Superior temporal gyrus (tissue), 1 donor: ENCODE data around the gene GALNT2.
A peak's percentile ranks its signal among the peaks of the same experiment; 100 is the strongest.

Source experiments
- DNase-seq: peaks from one replicate; pipeline ENCODE4 v3.0.0-alpha.2; 2016; ENCODE audit errors: extremely low spot score

Gene GALNT2

GRCh38 chr1:230208619-230209261, 141.7 kb downstream of the GALNT2 start:
- DNase-seq: no peak

DNA sequence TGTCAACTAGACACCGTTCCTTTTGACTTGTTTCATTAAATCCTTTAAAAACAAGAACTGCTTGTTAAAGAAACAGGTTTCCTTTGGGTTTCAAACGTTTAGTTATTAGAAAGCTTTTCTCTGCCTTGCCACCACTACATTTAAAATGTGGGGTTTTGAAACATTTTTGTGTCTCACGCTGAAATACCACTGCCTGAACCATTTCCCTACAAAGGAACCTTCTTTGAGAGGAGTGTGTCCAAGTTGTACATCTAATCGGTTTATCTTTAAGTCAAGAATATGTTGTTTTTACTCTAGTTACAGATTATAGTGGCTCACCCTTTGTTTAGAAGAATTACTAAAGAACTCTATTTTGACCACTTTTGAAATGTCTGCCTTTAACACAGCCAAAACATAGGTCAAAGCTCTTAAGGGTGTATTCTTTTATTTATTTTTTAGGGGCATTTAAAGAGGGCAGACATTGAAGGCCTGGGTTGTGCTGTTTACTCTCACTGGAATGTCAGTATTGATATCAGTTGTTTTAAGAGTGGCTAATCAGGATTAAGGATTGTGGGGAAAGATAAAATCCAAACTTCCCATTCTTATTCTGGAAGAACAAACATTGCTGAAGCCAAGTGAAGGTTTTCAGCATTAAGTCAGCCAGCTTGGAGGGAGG, 143.4 kb downstream of the GALNT2 start:
- DNase-seq: no peak

DNA sequence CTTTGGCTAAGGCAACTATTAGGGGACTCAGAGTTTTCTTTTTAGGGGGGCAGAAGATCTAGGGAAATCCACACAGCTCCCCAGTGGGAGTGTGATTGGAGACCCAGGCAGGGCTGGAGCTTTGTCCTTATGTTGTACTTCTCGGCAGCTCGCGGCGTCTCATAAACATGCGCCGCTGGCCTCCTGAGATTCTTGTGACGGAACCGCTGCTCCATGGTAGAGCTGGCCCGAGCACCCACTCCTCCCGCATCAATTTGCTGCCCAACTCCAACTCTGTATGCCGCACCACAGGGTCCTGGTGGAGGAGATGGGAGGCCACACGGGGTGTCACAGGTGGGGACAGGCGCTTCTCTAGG, 143.9 kb downstream of the GALNT2 start:
- DNase-seq: no peak

- DNase-seq: no peak
These were observed 144.6 kb downstream of the GALNT2 start for GRCh38 chr1:230211436-230212145.

- DNase-seq: no peak
These were observed 145.4 kb downstream of the GALNT2 start for GRCh38 chr1:230212405-230212936.

DNA sequence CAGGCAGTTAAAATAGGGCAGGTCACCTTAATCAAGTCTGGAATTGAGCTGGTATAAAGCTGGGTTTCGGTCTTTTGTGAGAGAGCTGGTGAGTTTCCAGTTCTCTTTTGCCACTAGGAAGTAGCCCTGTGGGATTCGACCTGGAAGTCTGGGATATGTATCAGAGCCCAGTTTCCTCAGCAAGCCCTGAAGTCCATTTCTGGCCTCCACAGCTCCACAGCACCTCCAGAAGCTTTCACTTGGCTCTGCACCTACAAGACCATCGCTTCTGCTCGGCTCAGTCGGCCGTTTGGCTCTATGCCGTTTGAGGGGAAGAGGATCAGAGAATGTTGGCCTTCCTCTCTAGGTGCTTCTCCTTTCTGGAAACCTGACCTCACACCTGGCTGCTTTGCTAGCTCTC, 148.0 kb downstream of the GALNT2 start:
- DNase-seq: peak; percentile 77

GRCh38 chr1:230215529-230215928, 148.5 kb downstream of the GALNT2 start:
- DNase-seq: no peak

DNA sequence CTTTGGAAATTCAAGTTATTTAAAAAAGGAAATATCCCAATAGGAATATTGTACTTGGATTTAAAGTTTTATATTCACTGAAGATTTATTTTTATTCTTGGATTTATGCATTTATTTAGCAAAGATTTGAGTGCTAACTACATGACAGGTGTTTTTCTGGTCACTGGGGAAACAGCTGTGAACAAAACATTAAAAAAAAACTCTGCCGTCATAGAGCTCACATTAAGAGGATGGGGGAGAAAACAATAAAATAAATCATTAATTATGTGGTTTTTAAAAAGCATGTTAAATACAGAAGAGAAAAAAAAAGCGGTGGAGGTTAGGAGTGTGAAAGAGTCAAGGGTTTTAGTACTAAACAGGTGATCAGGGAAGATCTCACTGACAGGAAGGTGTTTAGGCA, 149.9 kb downstream of the GALNT2 start:
- DNase-seq: no peak

- no peak for DNase-seq
These were observed 151.6 kb downstream of the GALNT2 start for GRCh38 chr1:230218667-230219066.

GRCh38 chr1:230219174-230220067, 152.4 kb downstream of the GALNT2 start:
- DNase-seq: no peak

DNA sequence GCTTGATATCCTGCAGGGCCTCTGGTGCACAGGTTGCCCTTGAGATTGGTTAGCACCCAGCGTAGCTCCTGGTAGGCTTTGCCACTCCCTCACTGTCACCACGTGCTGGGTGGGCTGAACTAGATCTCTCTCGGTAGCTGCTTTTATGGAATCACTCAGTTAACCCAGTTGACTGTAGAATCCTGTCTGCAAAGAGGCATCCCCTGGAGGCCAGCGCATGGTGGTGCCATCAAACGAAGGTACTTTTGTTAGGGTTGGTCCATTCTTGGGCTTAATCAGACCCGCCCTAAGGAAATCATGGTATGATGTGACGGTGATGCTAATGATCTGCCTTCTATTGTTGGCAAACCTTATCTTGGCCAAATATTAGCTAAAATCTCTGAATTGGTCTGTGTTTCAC, 153.4 kb downstream of the GALNT2 start:
- no peak for DNase-seq

- no peak for DNase-seq
These were observed 153.9 kb downstream of the GALNT2 start for GRCh38 chr1:230220907-230221306.

DNA sequence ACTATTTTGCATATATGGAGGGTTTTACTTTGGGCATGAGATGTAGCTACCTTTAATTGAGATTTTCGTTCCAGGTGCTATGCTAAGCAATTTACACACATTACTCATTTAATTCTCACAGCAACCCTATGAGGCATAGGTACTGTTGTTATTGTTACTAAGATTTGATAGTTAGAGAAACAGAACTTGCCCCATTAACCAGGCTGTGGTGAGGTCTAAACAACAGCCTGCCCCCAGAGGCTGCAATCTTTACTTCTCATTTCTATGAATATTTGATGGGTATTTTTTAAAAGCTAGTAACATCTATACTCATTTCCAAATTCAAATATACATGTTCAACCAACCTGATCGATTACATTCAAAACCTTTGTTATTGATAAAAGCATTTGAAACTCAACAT, 155.6 kb downstream of the GALNT2 start:
- no peak for DNase-seq

DNA sequence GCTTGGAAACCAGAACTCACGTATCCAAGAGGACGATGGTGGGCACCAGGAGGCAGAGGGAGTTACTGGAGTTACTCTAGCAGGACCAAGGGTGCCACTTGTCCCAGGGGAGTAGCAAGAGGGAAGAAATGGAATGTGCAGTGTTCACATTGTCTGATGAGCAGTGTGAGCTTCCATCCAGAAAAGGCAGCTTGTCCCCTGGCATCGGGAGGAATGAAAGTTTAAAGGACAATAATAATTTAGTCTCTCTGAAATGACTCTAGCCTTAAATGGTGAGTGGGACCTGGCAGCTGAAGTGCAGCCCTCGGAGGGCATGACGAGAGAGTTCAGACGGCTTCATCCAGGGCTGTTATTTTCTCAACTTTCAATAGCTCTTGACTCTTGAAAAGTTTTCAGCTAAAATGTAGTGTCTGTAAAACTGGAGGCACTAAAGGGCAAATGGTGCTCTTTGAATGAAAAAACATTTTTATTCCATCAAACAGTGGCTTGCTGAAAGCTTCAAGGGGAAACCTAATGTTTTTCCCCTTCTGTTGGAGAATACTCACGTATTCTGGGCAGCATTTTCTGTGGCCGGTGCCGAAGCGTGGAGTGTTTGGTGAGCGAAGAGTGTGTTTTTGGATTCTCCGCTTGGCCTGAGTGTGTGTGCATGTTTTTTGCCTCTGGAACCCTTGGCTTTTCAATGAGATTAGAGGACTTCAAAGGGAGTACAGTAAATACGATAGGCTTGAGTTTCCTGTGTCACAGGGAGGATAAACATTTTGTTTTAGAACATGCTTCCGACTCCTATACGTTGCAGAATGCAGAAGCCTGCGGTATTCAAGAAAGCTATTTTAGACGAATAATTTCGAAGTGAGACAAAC, 157.3 kb downstream of the GALNT2 start:
- DNase-seq: no peak

DNA sequence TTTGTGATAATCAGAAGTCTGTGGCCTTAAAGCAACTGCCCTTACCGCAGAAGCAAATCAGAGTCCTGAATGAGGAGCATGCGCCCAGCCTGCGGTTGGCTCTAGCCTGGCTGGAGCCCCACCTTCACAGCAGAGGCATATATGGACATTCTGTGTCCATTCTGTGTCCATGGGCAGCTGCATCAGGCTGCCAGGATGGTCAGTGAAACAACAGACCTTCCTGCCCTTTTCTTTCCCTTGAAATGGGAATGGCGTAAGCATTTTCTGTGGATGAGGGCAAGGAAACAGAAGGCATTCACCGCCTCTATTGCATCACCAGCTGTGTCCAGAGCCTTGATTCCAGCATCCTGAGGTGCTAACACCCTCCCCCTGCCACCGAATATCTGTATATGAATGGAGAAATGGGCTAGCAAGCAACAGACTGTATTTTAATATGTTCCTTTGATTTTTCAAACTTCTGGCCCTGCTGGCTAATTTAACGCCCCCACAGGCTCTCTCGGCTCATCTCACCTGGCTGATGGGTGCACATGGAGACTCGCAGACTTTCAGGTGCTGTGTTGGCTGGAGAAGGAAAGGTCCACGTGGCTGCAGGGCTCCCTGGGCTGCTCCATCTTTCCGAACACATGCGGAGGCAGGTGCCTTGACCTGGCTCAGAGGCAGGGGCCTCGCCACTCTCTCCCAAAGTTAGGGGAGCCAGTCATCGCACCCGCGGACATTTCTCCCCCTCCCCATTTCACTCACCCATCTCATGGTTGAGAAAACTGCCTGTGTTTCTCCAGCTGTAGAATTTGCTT, 159.2 kb downstream of the GALNT2 start:
- DNase-seq: no peak

GRCh38 chr1:230226814-230227213, 159.8 kb downstream of the GALNT2 start:
- DNase-seq: no peak

DNA sequence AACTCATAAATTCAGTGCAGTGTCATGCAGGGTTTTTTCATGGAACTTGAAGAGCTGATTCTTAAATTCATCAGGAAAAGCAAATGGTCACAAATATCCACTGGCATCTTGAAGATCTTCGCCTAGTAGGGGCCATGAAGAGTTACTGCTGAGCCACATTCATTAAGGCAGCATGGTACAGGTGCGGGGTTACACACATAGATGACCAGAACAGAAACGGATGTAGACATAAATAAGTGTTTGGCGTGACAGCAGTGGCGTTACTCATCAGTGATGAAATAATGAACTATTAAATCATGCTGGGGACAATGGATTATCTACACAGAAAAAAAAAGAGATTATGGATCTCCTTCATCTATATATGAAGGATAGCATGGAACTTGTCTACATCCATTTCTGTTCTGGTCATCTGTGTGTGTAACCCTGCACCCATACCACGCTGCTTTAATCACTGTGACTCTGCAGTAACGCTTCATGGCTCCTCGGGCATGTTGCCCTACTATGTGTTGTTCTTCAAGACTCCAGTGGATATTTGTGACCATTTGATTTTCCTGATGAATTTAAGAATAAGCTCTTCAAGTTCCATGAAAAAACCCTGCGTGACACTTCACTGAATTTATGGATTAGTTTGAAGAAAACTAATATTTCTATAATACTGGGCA, 161.3 kb downstream of the GALNT2 start:
- DNase-seq: no peak

DNA sequence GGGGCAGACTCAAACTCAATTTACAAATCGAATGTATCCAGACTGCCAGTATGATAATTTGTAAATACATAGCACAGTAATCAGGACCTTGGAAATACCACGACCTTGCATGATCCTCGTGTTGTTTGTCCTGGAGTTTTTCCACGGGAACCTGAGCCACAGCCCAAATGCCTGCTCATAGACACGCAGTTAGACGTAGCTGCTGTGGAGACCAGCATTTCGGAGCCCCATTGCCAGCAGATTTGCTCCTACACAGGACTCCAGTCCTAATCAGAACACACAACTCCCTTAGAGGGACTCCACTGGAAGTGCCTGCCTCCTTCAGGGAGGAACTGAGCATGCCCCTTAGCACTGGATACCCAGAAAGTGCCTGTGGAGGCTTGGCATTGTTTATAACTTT, 163.2 kb downstream of the GALNT2 start:
- DNase-seq: no peak

- DNase-seq: no peak
These were observed 164.1 kb downstream of the GALNT2 start for GRCh38 chr1:230230948-230231773.
